OCI-LY1 (cell line): ENCODE measurements around the gene STAG1.

Source experiments
- H2AFZ ChIP-seq: fragments of 200-600 bp; sonication (generic), shearing (Covaris generic); 2 replicates; pipeline ENCODE4 v1.6.0; 2014; ENCODE audit warnings: antibody characterized with exemption, mild to moderate bottlenecking, low read length
- H3F3A ChIP-seq: fragments of 200-600 bp; sonication (generic), shearing (Covaris generic); 2 replicates; pipeline ENCODE4 v1.6.0; 2014; ENCODE audit warnings: mild to moderate bottlenecking, antibody characterized with exemption, low read length, moderate library complexity; ENCODE audit not compliant: insufficient read depth
- H3K27ac ChIP-seq: fragments of 200-600 bp; sonication (generic); 2 replicates; pipeline ENCODE4 v1.5.1; 2014; ENCODE audit warnings: low read length, mixed run types, mild to moderate bottlenecking, low read depth; ENCODE audit not compliant: poor library complexity, severe bottlenecking
- H3K27me3 ChIP-seq: fragments of 200-600 bp; sonication (generic); 2 replicates; pipeline ENCODE4 v1.6.0; 2014; ENCODE audit warnings: antibody characterized with exemption, mild to moderate bottlenecking, low read length, moderate library complexity; ENCODE audit not compliant: insufficient read depth
- H3K36me3 ChIP-seq: fragments of 200-600 bp; sonication (generic); 2 replicates; pipeline ENCODE4 v1.6.1; 2014; ENCODE audit warnings: mild to moderate bottlenecking, antibody characterized with exemption, low read length, moderate library complexity, mixed read lengths; ENCODE audit not compliant: insufficient read depth
- H3K4me1 ChIP-seq: fragments of 200-600 bp; sonication (generic); 2 replicates; pipeline ENCODE4 v1.5.1; 2014; ENCODE audit warnings: mild to moderate bottlenecking, low read length, moderate library complexity; ENCODE audit not compliant: insufficient read depth, severe bottlenecking
- H3K4me2 ChIP-seq: fragments of 200-600 bp; sonication (generic), shearing (Covaris generic); 2 replicates; pipeline ENCODE4 v1.6.1; 2014; ENCODE audit warnings: low read length
- H3K4me3 ChIP-seq: fragments of 200-600 bp; sonication (generic); 2 replicates; pipeline ENCODE4 v1.5.1; 2014; ENCODE audit warnings: low read length, low read depth, mild to moderate bottlenecking, mixed read lengths; ENCODE audit not compliant: poor library complexity, severe bottlenecking
- H3K79me2 ChIP-seq: fragments of 200-600 bp; shearing (Covaris generic); 2 replicates; pipeline ENCODE4 v1.6.1; 2016; ENCODE audit warnings: mixed run types, low read length, mixed read lengths; ENCODE audit not compliant: insufficient read depth
- H3K9ac ChIP-seq: fragments of 200-600 bp; sonication (generic), shearing (Covaris generic); 2 replicates; pipeline ENCODE4 v1.6.1; 2014; ENCODE audit warnings: mild to moderate bottlenecking, low read length, mixed read lengths
- H3K9me2 ChIP-seq: fragments of 200-600 bp; sonication (generic), shearing (Covaris generic); 2 replicates; pipeline ENCODE4 v1.6.1; 2014; ENCODE audit warnings: low read depth, mild to moderate bottlenecking, low read length, mixed read lengths
- H3K9me3 ChIP-seq: fragments of 200-600 bp; shearing (Covaris generic); 2 replicates; pipeline ENCODE4 v1.6.1; 2014; ENCODE audit warnings: low read length, mixed read lengths
- H4K20me1 ChIP-seq: fragments of 200-600 bp; sonication (generic), shearing (Covaris generic); 2 replicates; pipeline ENCODE4 v1.6.0; 2016; ENCODE audit warnings: mild to moderate bottlenecking, low read length; ENCODE audit not compliant: insufficient read depth
- CTCF ChIP-seq: fragments of 200-600 bp; sonication (generic), shearing (Covaris generic); IDR thresholded peaks from 2 replicates; pipeline ENCODE4 v1.5.1; 2017; ENCODE audit warnings: mild to moderate bottlenecking, antibody characterized with exemption, low read length, moderate library complexity, mixed read lengths
- EZH2 ChIP-seq: fragments of 200-600 bp; sonication (generic), shearing (Covaris generic); IDR thresholded peaks from 2 replicates; pipeline ENCODE4 v1.8.0; 2017; ENCODE audit warnings: borderline replicate concordance, mixed run types, mild to moderate bottlenecking, antibody characterized with exemption, low read length, moderate library complexity, mixed read lengths

STAG1 gene

GRCh38 chr3:136664771-136665170 is 87.4 kb downstream of the STAG1 start:
- no peaks in the 10 kb centered on the region for H3K36me3 ChIP-seq
- no peaks in the 10 kb centered on the region for H4K20me1 ChIP-seq
- H3K27ac ChIP-seq: no peak overlapping the region
- H3K9me2 ChIP-seq: no peaks in the 10 kb centered on the region
- H3K4me1 ChIP-seq: no peaks in the 10 kb centered on the region
- no peak overlapping the region for H3K4me2 ChIP-seq
- H3K9me3 ChIP-seq: no peaks in the 10 kb centered on the region
- no peak overlapping the region for H3K9ac ChIP-seq
- H3F3A ChIP-seq: no peaks in the 10 kb centered on the region
- TF ChIP-seq CTCF: no peak
- TF ChIP-seq EZH2: no peak
- H3K79me2 ChIP-seq: peaks cover 58% of the 10 kb centered on the region
- H2AFZ ChIP-seq: no peak overlapping the region
- no peaks in the 10 kb centered on the region for H3K27me3 ChIP-seq
- H3K4me3 ChIP-seq: no peak overlapping the region

GRCh38 chr3:136661282-136661681 is 90.9 kb downstream of the STAG1 start:
- TF ChIP-seq EZH2 (no peak), CTCF (no peak)
- H3K4me3 ChIP-seq: no peak overlapping the region
- H3K4me1 ChIP-seq: no peaks in the 10 kb centered on the region
- H2AFZ ChIP-seq: no peak overlapping the region
- no peaks in the 10 kb centered on the region for H3F3A ChIP-seq
- no peaks in the 10 kb centered on the region for H3K9me3 ChIP-seq
- no peaks in the 10 kb centered on the region for H3K36me3 ChIP-seq
- H3K9ac ChIP-seq: no peak overlapping the region
- H3K27ac ChIP-seq: no peak overlapping the region
- no peaks in the 10 kb centered on the region for H3K27me3 ChIP-seq
- peaks cover 71% of the 10 kb centered on the region for H3K79me2 ChIP-seq
- H4K20me1 ChIP-seq: no peaks in the 10 kb centered on the region
- no peak overlapping the region for H3K4me2 ChIP-seq
- no peaks in the 10 kb centered on the region for H3K9me2 ChIP-seq

- Histone ChIP-seq H3K9me2 (no peaks in the 10 kb centered on the region), H3K9me3 (peaks cover 18% of the 10 kb centered on the region), H3F3A (no peaks in the 10 kb centered on the region), H3K27ac (no peak overlapping the region), H3K4me2 (no peak overlapping the region), H3K79me2 (peaks cover 80% of the 10 kb centered on the region), H3K27me3 (no peaks in the 10 kb centered on the region), H2AFZ (no peak overlapping the region), H3K4me1 (no peaks in the 10 kb centered on the region), H3K4me3 (no peak overlapping the region), H3K36me3 (peaks cover 12% of the 10 kb centered on the region; the same call in 1 of the 2 replicates), H3K9ac (no peak overlapping the region), H4K20me1 (no peaks in the 10 kb centered on the region)
- TF ChIP-seq CTCF (no peak), EZH2 (no peak)
Observed at GRCh38 chr3:136658946-136659682, 93.1 kb downstream of the STAG1 start.
